ENCODE measurements around the gene OPTN.

OPTN gene

GRCh38 chr10:13161857-13162271 lies 61.9 kb downstream of the OPTN start:
- H3K4me3 ChIP-seq (replicated peaks; ENCODE audit: low read depth, low read length), result peak overlapping the region; percentile 81
- DNase-seq (ENCODE audit: extremely low read depth, low read depth), result peak; percentile 2
- no peak for TF ChIP-seq CTCF (IDR thresholded peaks at IDR 0.05; ENCODE audit: low read depth, low read length, missing control alignments)

- DNase-seq (ENCODE audit: extremely low read depth, low read depth), result no peak
- no peak for TF ChIP-seq CTCF (IDR thresholded peaks at IDR 0.05; ENCODE audit: low read depth, low read length, missing control alignments)
- H3K4me3 ChIP-seq (replicated peaks; ENCODE audit: low read depth, low read length), result no peak overlapping the region
These were observed 63.9 kb downstream of the OPTN start for GRCh38 chr10:13163859-13164258.

GRCh38 chr10:13165177-13165576 lies 65.2 kb downstream of the OPTN start:
- no peak for TF ChIP-seq CTCF (IDR thresholded peaks at IDR 0.05; ENCODE audit: low read depth, low read length, missing control alignments)
- no peak for DNase-seq (ENCODE audit: extremely low read depth, low read depth)
- H3K4me3 ChIP-seq (replicated peaks; ENCODE audit: low read depth, low read length), result no peak overlapping the region

GRCh38 chr10:13167568-13167967 lies 67.6 kb downstream of the OPTN start:
- TF ChIP-seq CTCF (IDR thresholded peaks at IDR 0.05; ENCODE audit: low read depth, low read length, missing control alignments), result no peak
- H3K4me3 ChIP-seq (replicated peaks; ENCODE audit: low read depth, low read length), result no peak overlapping the region
- DNase-seq (ENCODE audit: extremely low read depth, low read depth), result no peak

- TF ChIP-seq CTCF (IDR thresholded peaks at IDR 0.05; ENCODE audit: low read depth, low read length, missing control alignments), result no peak
- DNase-seq (ENCODE audit: extremely low read depth, low read depth), result no peak
- no peak overlapping the region for H3K4me3 ChIP-seq (replicated peaks; ENCODE audit: low read depth, low read length)
These were observed 68.8 kb downstream of the OPTN start for GRCh38 chr10:13168781-13169180.

GRCh38 chr10:13173616-13174015 lies 73.7 kb downstream of the OPTN start:
- no peak for DNase-seq (ENCODE audit: extremely low read depth, low read depth)
- TF ChIP-seq CTCF (IDR thresholded peaks at IDR 0.05; ENCODE audit: low read depth, low read length, missing control alignments), result no peak
- H3K4me3 ChIP-seq (replicated peaks; ENCODE audit: low read depth, low read length), result no peak overlapping the region

GRCh38 chr10:13180788-13181187 lies 80.8 kb downstream of the OPTN start:
- no peak overlapping the region for H3K4me3 ChIP-seq (replicated peaks; ENCODE audit: low read depth, low read length)
- no peak for TF ChIP-seq CTCF (IDR thresholded peaks at IDR 0.05; ENCODE audit: low read depth, low read length, missing control alignments)
- DNase-seq (ENCODE audit: extremely low read depth, low read depth), result no peak
